H9 (cell line): ENCODE results near the gene CGA. TPM values are rescaled to one million over a fixed set of nuclear protein-coding genes. Genes with fewer than 3 reads are reported as not detected.

Experiments used
- DNase-seq: peaks from one replicate; pipeline ENCODE4 v3.0.0-alpha.2; 2017
- H2AFZ ChIP-seq: one replicate; pipeline ENCODE4 v1.6.1; 2013; ENCODE audit warnings: mild to moderate bottlenecking, low read length, control low read depth, moderate library complexity
- H2AK5ac ChIP-seq: 2 replicates; pipeline ENCODE4 v1.6.1; 2013; ENCODE audit warnings: low read length, control low read depth, mixed read lengths; ENCODE audit not compliant: insufficient read length
- H2BK120ac ChIP-seq: one replicate; pipeline ENCODE4 v1.6.1; 2013; ENCODE audit warnings: low read depth, mild to moderate bottlenecking, low read length, control low read depth, inconsistent platforms; ENCODE audit not compliant: poor library complexity, severe bottlenecking
- H2BK12ac ChIP-seq: 2 replicates; pipeline ENCODE4 v1.6.1; 2013; ENCODE audit warnings: low read length, control low read depth, mixed read lengths, low read depth; ENCODE audit not compliant: insufficient read length
- H2BK15ac ChIP-seq: 2 replicates; pipeline ENCODE4 v1.6.1; 2013; ENCODE audit warnings: low read depth, low read length, control low read depth
- H2BK20ac ChIP-seq: one replicate; pipeline ENCODE4 v1.6.1; 2013; ENCODE audit warnings: low read depth, mild to moderate bottlenecking, low read length, control low read depth, inconsistent platforms; ENCODE audit not compliant: poor library complexity, severe bottlenecking
- H2BK5ac ChIP-seq: 2 replicates; pipeline ENCODE4 v1.6.1; 2013; ENCODE audit warnings: low read length, control low read depth, mixed read lengths; ENCODE audit not compliant: insufficient read length
- H3K14ac ChIP-seq: 2 replicates; pipeline ENCODE4 v1.6.1; 2013; ENCODE audit warnings: low read length, control low read depth; ENCODE audit not compliant: insufficient read depth
- H3K18ac ChIP-seq: 2 replicates; pipeline ENCODE4 v1.6.1; 2013; ENCODE audit warnings: low read depth, mild to moderate bottlenecking, mixed read lengths, low read length, control low read depth; ENCODE audit not compliant: insufficient read length
- H3K23ac ChIP-seq: 2 replicates; pipeline ENCODE4 v1.6.1; 2013; ENCODE audit warnings: low read length, control low read depth, mixed read lengths, low read depth; ENCODE audit not compliant: insufficient read length
- H3K23me2 ChIP-seq: 2 replicates; pipeline ENCODE4 v1.6.1; 2013; ENCODE audit warnings: low read depth, mild to moderate bottlenecking, mixed read lengths, low read length, control low read depth; ENCODE audit not compliant: insufficient read length, poor library complexity, severe bottlenecking
- H3K27ac ChIP-seq: 2 replicates; pipeline ENCODE4 v1.5.1; 2013; ENCODE audit warnings: low read length, control low read depth, mixed read lengths, low read depth; ENCODE audit not compliant: insufficient read length
- H3K27me3 ChIP-seq: 2 replicates; pipeline ENCODE4 v1.6.1; 2013; ENCODE audit warnings: low read length, control low read depth, inconsistent platforms; ENCODE audit not compliant: insufficient read depth
- H3K4ac ChIP-seq: 2 replicates; pipeline ENCODE4 v1.6.1; 2013; ENCODE audit warnings: low read depth, mild to moderate bottlenecking, control low read depth, inconsistent platforms, low read length, moderate library complexity
- H3K4me1 ChIP-seq: 2 replicates; pipeline ENCODE4 v1.6.1; 2013; ENCODE audit warnings: low read length, control low read depth, inconsistent platforms; ENCODE audit not compliant: insufficient read depth
- H3K4me2 ChIP-seq: 2 replicates; pipeline ENCODE4 v1.6.1; 2013; ENCODE audit warnings: low read length, control low read depth, mixed read lengths; ENCODE audit not compliant: insufficient read length, insufficient read depth
- H3K56ac ChIP-seq: 2 replicates; pipeline ENCODE4 v1.6.1; 2013; ENCODE audit warnings: low read depth, mild to moderate bottlenecking, mixed read lengths, low read length, control low read depth; ENCODE audit not compliant: insufficient read length
- H3K79me1 ChIP-seq: 2 replicates; pipeline ENCODE4 v1.6.1; 2013; ENCODE audit warnings: low read depth, mild to moderate bottlenecking, moderate library complexity, low read length, control low read depth, inconsistent platforms; ENCODE audit not compliant: insufficient read depth, poor library complexity, severe bottlenecking
- H3K79me2 ChIP-seq: 2 replicates; pipeline ENCODE4 v1.6.1; 2013; ENCODE audit warnings: low read length, control low read depth, inconsistent platforms; ENCODE audit not compliant: insufficient read depth
- H3K9ac ChIP-seq: 2 replicates; pipeline ENCODE4 v1.6.1; 2013; ENCODE audit warnings: low read length, control low read depth, mixed read lengths; ENCODE audit not compliant: insufficient read length; ENCODE audit errors: extremely low read depth
- H3K9me3 ChIP-seq: one replicate; pipeline ENCODE4 v1.6.1; 2013; ENCODE audit warnings: low read depth, low read length, inconsistent platforms; ENCODE audit not compliant: control insufficient read depth
- H3T11ph ChIP-seq: one replicate; pipeline ENCODE4 v1.6.1; 2013; ENCODE audit warnings: mild to moderate bottlenecking, low read length, control low read depth, inconsistent platforms
- H4K20me1 ChIP-seq: one replicate; pipeline ENCODE4 v1.6.1; 2013; ENCODE audit not compliant: control insufficient read depth, insufficient read length, insufficient read depth
- H4K5ac ChIP-seq: 2 replicates; pipeline ENCODE4 v1.6.1; 2013; ENCODE audit warnings: low read depth, mild to moderate bottlenecking, mixed read lengths, low read length, control low read depth; ENCODE audit not compliant: insufficient read length
- H4K8ac ChIP-seq: replicated peaks from 2 replicates; pipeline ENCODE4 v1.6.1; 2013; ENCODE audit warnings: low read length, control low read depth, mixed read lengths, low read depth; ENCODE audit not compliant: insufficient read length
- H4K91ac ChIP-seq: 2 replicates; pipeline ENCODE4 v1.6.1; 2013; ENCODE audit warnings: low read depth, mild to moderate bottlenecking, moderate library complexity, mixed read lengths, low read length, control low read depth; ENCODE audit not compliant: insufficient read length
- H3K27ac Mint-ChIP-seq, 3 experiments: 2 replicates in 2 of 3; 3 replicates in 1 of 3; pipeline ENCODE4 v1.8.0; 2020 to 2021; ENCODE audit warnings: mixed read lengths in 3 of 3, mild to moderate bottlenecking in 1 of 3, moderate library complexity in 1 of 3
- H3K27me3 Mint-ChIP-seq: 2 replicates; pipeline ENCODE4 v1.8.0; 2021; ENCODE audit warnings: low read depth, mild to moderate bottlenecking, moderate library complexity, mixed read lengths
- H3K36me3 Mint-ChIP-seq, 3 experiments: 2 replicates in 2 of 3; 3 replicates in 1 of 3; pipeline ENCODE4 v1.8.0; 2020 to 2021; ENCODE audit warnings: low read depth in 3 of 3, mixed read lengths in 3 of 3; ENCODE audit not compliant: insufficient read depth in 1 of 3
- H3K4me1 Mint-ChIP-seq, 2 experiments: 2 replicates each; pipeline ENCODE4 v1.8.0; 2020; ENCODE audit warnings: mixed read lengths in 2 of 2
- H3K4me3 Mint-ChIP-seq, 2 experiments: 2 replicates in 1 of 2; 3 replicates in 1 of 2; pipeline ENCODE4 v1.8.0; 2020 to 2021; ENCODE audit warnings: mild to moderate bottlenecking in 2 of 2, mixed read lengths in 2 of 2, moderate library complexity in 1 of 2
- H3K9me3 Mint-ChIP-seq, 2 experiments: 2 replicates in 1 of 2; 3 replicates in 1 of 2; pipeline ENCODE4 v1.8.0; 2020; ENCODE audit warnings: mild to moderate bottlenecking in 2 of 2, mixed read lengths in 2 of 2, moderate library complexity in 1 of 2
- WGBS: extraction: QIAGEN DNeasy Blood & Tissue Kit; methylation state at CpG from one replicate; pipeline ENCODE4 v1.1.7; 2013; ENCODE audit warnings: missing lambda C conversion rate, low lambda C conversion rate, mixed read lengths; ENCODE audit not compliant: insufficient read length; ENCODE audit errors: extremely low coverage; 5-methylcytosine and 5-hydroxymethylcytosine counted together
- total RNA-seq: library from RNA; stranded (reverse); gene quantifications from 2 replicates; pipeline ENCODE4 v1.2.1, GENCODE V29; 2021
- TF ChIP-seq, protein P1 (sequence below): fragments of 200-600 bp; sonication (generic); conservative IDR thresholded peaks from 3 replicates; pipeline ENCODE4 v1.8.0; 2021; ENCODE audit warnings: antibody characterized with exemption, mild to moderate bottlenecking

Gene CGA
- total RNA-seq, 1 experiment from 2014 or later = not detected

DNA sequence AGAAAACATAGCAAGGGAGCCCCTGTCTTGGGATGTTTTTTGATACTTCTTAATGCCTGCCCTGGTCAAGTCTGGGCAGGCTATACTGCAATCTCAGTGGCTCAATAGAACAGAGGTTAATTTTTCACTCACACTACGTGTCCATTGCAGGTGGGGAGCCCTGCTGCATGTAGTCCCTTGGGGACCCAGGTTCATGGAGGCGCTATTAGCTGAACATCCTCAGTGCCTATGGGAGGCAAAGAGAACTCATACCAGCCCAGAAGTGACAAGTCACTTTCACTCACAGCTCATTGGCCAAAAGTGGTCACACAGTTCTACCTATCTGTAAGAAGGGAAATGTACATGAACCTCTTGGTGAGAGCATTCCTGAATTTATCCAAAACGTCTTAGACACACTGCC lies 23.2 kb downstream of the CGA start:
- Histone ChIP-seq H2AK5ac (no peak overlapping the region), H2AFZ (no peak overlapping the region), H3K27me3 (no peaks in the 10 kb centered on the region), H3K14ac (no peak overlapping the region), H3K4me1 (no peaks in the 10 kb centered on the region), H3K4me2 (no peak overlapping the region), H4K8ac (no peak overlapping the region), H4K91ac (no peak overlapping the region), H3K79me2 (no peaks in the 10 kb centered on the region), H3K27ac (no peak overlapping the region), H4K5ac (no peak overlapping the region), H3K4ac (no peak overlapping the region), H2BK20ac (no peak overlapping the region), H2BK12ac (no peak overlapping the region), H3K23me2 (no peaks in the 10 kb centered on the region), H3K23ac (no peak overlapping the region), H3K9ac (no peak overlapping the region), H3T11ph (no peak overlapping the region), H3K9me3 (no peaks in the 10 kb centered on the region), H3K79me1 (no peaks in the 10 kb centered on the region), H2BK15ac (no peak overlapping the region), H3K18ac (no peak overlapping the region), H3K56ac (no peak overlapping the region), H2BK120ac (no peak overlapping the region), H2BK5ac (no peak overlapping the region), H4K20me1 (no peaks in the 10 kb centered on the region)
- no CpG with 5 or more reads among the region's 3 CpGs for WGBS
- peaks cover 7 to 10% of the 10 kb centered on the region in 2 experiments for H3K4me1 Mint-ChIP-seq
- no peaks in the 10 kb centered on the region for H3K27me3 Mint-ChIP-seq
- no peak overlapping the region for H3K4me3 Mint-ChIP-seq
- H3K27ac Mint-ChIP-seq = no peak overlapping the region
- no peaks in the 10 kb centered on the region for H3K9me3 Mint-ChIP-seq
- H3K36me3 Mint-ChIP-seq = no peaks in the 10 kb centered on the region
- no peak for DNase-seq
- TF ChIP-seq, protein P1, sequence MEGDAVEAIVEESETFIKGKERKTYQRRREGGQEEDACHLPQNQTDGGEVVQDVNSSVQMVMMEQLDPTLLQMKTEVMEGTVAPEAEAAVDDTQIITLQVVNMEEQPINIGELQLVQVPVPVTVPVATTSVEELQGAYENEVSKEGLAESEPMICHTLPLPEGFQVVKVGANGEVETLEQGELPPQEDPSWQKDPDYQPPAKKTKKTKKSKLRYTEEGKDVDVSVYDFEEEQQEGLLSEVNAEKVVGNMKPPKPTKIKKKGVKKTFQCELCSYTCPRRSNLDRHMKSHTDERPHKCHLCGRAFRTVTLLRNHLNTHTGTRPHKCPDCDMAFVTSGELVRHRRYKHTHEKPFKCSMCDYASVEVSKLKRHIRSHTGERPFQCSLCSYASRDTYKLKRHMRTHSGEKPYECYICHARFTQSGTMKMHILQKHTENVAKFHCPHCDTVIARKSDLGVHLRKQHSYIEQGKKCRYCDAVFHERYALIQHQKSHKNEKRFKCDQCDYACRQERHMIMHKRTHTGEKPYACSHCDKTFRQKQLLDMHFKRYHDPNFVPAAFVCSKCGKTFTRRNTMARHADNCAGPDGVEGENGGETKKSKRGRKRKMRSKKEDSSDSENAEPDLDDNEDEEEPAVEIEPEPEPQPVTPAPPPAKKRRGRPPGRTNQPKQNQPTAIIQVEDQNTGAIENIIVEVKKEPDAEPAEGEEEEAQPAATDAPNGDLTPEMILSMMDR = no peak
